ENCODE measurements around the gene CNTNAP2.

- TF ChIP-seq CTCF (IDR thresholded peaks at IDR 0.05): no peak
- no peak for TF ChIP-seq POLR2AphosphoS5 (IDR thresholded peaks at IDR 0.05; ENCODE audit: low read depth, low read length)
- TF ChIP-seq TCF7L2 (IDR thresholded peaks at IDR 0.05; ENCODE audit: low read depth, low read length): no peak
- no peak for TF ChIP-seq SIN3A (IDR thresholded peaks at IDR 0.05; ENCODE audit: borderline replicate concordance, insufficient read depth, low read depth, low read length)
These were observed 759.8 kb downstream of the CNTNAP2 start for GRCh38 chr7:146876411-146876810.
